ENCODE data around the gene BPIFB6. TPM values are rescaled to one million over a fixed set of nuclear protein-coding genes. Genes with fewer than 3 reads are reported as not detected.

BPIFB6 gene
- total and polyA plus RNA-seq, 10 of the 15 experiments (the other 5 are each of a cell fraction or from before 2014, with no cell fraction given): not detected

- no peak for TF ChIP-seq CUX1 (IDR thresholded peaks at IDR 0.05; ENCODE audit: insufficient replicate concordance, low read depth, low read length)
Measured at GRCh38 chr20:33021879-33022278, 9.6 kb upstream of the BPIFB6 start (continued).

GRCh38 chr20:33022289-33022688, 9.2 kb upstream of the BPIFB6 start:
- Histone ChIP-seq H3K4me3 (no peak overlapping the region), H3K36me3 (ENCODE audit: control insufficient read depth in 2 of 2, insufficient read depth in 2 of 2, low read length in 1 of 2) (no peaks in the 10 kb centered on the region), H3K27ac (ENCODE audit: control insufficient read depth, insufficient read depth) (no peak overlapping the region), H3K9ac (ENCODE audit: control insufficient read depth, insufficient read depth, low read length) (no peak overlapping the region), H3K27me3 (replicated peaks in 1 of 2; ENCODE audit: control insufficient read depth in 2 of 2, insufficient read depth in 2 of 2, low read length in 1 of 2) (no peaks in the 10 kb centered on the region), H3K4me2 (ENCODE audit: control insufficient read depth, insufficient read depth) (no peak overlapping the region), H3K9me3 (replicated peaks; ENCODE audit: control insufficient read depth, insufficient read depth, low read length) (no peaks in the 10 kb centered on the region), H3K79me2 (ENCODE audit: control insufficient read depth, insufficient read depth, low read length) (no peaks in the 10 kb centered on the region), H3K4me1 (ENCODE audit: control insufficient read depth, insufficient read depth, low read length) (peaks cover 3% of the 10 kb centered on the region), H2AFZ (ENCODE audit: control insufficient read depth, low read depth, low read length) (no peak overlapping the region), H4K20me1 (ENCODE audit: control insufficient read depth, insufficient read depth) (no peaks in the 10 kb centered on the region)
- ChIA-PET RAD21 (ENCODE audit: unreplicated experiment) (no interaction called here), CTCF (no interaction called here), POLR2A (no interaction called here), SMC1A (ENCODE audit: uncharacterized antibody, unreplicated experiment) (no interaction called here)
- no TSS peak for BruUV-seq (replicated peaks)
- 23% methylated on average over 4 of the region's 4 CpGs for WGBS (ENCODE audit: insufficient coverage, insufficient replicate concordance, low lambda C conversion rate, missing lambda C conversion rate)
- DNase-seq (ENCODE audit: low read depth, low spot score) (no peak), FAIRE-seq (no peak), ATAC-seq (no peak)
- TF ChIP-seq ATF3 (IDR thresholded peaks at IDR 0.05; ENCODE audit: borderline replicate concordance, extremely low read depth, low read depth, low read length) (no peak), ZBTB33 (IDR thresholded peaks at IDR 0.05) (no peak), IKZF2 (IDR thresholded peaks at IDR 0.05) (no peak), NR2C1 (IDR thresholded peaks at IDR 0.05) (peak; percentile 18; the same call in 1 of the 2 replicates), SMARCA5 (IDR thresholded peaks at IDR 0.05) (no peak), ZNF592 (IDR thresholded peaks at IDR 0.05) (no peak), IRF3 (IDR thresholded peaks at IDR 0.05) (no peak), ZBED1 (IDR thresholded peaks at IDR 0.05; ENCODE audit: borderline replicate concordance) (no peak)
- intact Hi-C loops (cut with micrococcal nuclease; ENCODE audit: unreplicated experiment): no loop called here
- in situ Hi-C loops (cut with MboI): no loop called here

All from GM12878 (cell line).